T-helper 2 cell (primary cell): Measurements from ENCODE around the gene DNAJC5.

Experiments used
- DNase-seq, 5 experiments: peaks; one replicate each; pipeline versions ENCODE4 v3.0.0 to v3.0.0-alpha.2; 2012 to 2022

DNAJC5 gene

GRCh38 chr20:63942250-63942951, 47.5 kb downstream of the DNAJC5 start:
- peak in 4 of 5 experiments; percentile 23 to 48 (median 41) for DNase-seq

- no peak for DNase-seq
These were observed 48.3 kb downstream of the DNAJC5 start for GRCh38 chr20:63942969-63943807.

- no peak for DNase-seq
These were observed 48.8 kb downstream of the DNAJC5 start for GRCh38 chr20:63943808-63944077.

- no peak for DNase-seq
These were observed 49.4 kb downstream of the DNAJC5 start for GRCh38 chr20:63944078-63944941.

- no peak for DNase-seq
These were observed 50.2 kb downstream of the DNAJC5 start for GRCh38 chr20:63945031-63945658.

GRCh38 chr20:63945921-63946920, 51.3 kb downstream of the DNAJC5 start:
- no peak for DNase-seq

- DNase-seq = no peak
These were observed 52.2 kb downstream of the DNAJC5 start for GRCh38 chr20:63946986-63947637.

GRCh38 chr20:63947638-63948456, 52.9 kb downstream of the DNAJC5 start:
- no peak for DNase-seq

- no peak for DNase-seq
These were observed 55.9 kb downstream of the DNAJC5 start for GRCh38 chr20:63950701-63951397.

- DNase-seq = no peak
These were observed 56.7 kb downstream of the DNAJC5 start for GRCh38 chr20:63951398-63952209.

GRCh38 chr20:63952210-63952535, 57.2 kb downstream of the DNAJC5 start:
- no peak for DNase-seq

GRCh38 chr20:63952769-63953168, 57.8 kb downstream of the DNAJC5 start:
- DNase-seq = no peak

- no peak for DNase-seq
These were observed 59.0 kb downstream of the DNAJC5 start for GRCh38 chr20:63953764-63954429.

- peak in 3 of 5 experiments; percentile 10 to 54 (median 27) for DNase-seq
These were observed 60.4 kb downstream of the DNAJC5 start for GRCh38 chr20:63955281-63955826.

- peak; percentile 80 to 93 (median 88) for DNase-seq
These were observed 61.1 kb downstream of the DNAJC5 start, which contains the start of gene UCKL1 for GRCh38 chr20:63955827-63956663. TSS of gene UCKL1 (minus strand) at chr20:63956416. CDS start at chr20:63956372, 44 bp downstream.

- DNase-seq = no peak
These were observed 61.7 kb downstream of the DNAJC5 start for GRCh38 chr20:63956664-63957003.
